Hepatocyte (in vitro differentiated cells): ENCODE measurements around the gene RAB3C. TPM values are rescaled to one million over a fixed set of nuclear protein-coding genes. Genes with fewer than 3 reads are reported as not detected.

ENCODE experiments used
- DNase-seq: peaks from one replicate; pipeline ENCODE4 v3.0.0-alpha.2; 2016; ENCODE audit warnings: low spot score
- H2AFZ ChIP-seq: fragments of 200-600 bp; sonication (generic); 2 replicates; pipeline ENCODE4 v1.6.0; 2016; ENCODE audit warnings: antibody characterized with exemption, mild to moderate bottlenecking
- H3K27ac ChIP-seq: fragments of 200-600 bp; sonication (generic); 2 replicates; pipeline ENCODE4 v1.5.1; 2016; ENCODE audit warnings: mild to moderate bottlenecking
- H3K27me3 ChIP-seq: fragments of 200-600 bp; sonication (generic); 2 replicates; pipeline ENCODE4 v1.6.1; 2016
- H3K36me3 ChIP-seq: fragments of 200-600 bp; sonication (generic); replicated peaks from 2 replicates; pipeline ENCODE4 v1.5.1; 2016; ENCODE audit warnings: low read depth; ENCODE audit not compliant: insufficient read depth
- H3K4me1 ChIP-seq: fragments of 200-600 bp; sonication (generic); 2 replicates; pipeline ENCODE4 v1.5.1; 2016; ENCODE audit warnings: mild to moderate bottlenecking, moderate library complexity; ENCODE audit not compliant: insufficient read depth
- H3K4me2 ChIP-seq: fragments of 200-600 bp; sonication (generic); 2 replicates; pipeline ENCODE4 v1.6.0; 2016
- H3K4me3 ChIP-seq: fragments of 200-600 bp; sonication (generic); 2 replicates; pipeline ENCODE4 v1.5.1; 2016; ENCODE audit warnings: mild to moderate bottlenecking
- H3K79me2 ChIP-seq: fragments of 200-600 bp; sonication (generic); 2 replicates; pipeline ENCODE4 v1.6.0; 2017; ENCODE audit warnings: mild to moderate bottlenecking
- H3K9me2 ChIP-seq: fragments of 200-600 bp; sonication (generic); replicated peaks from 2 replicates; pipeline ENCODE4 v1.6.0; 2017; ENCODE audit warnings: mild to moderate bottlenecking; ENCODE audit not compliant: insufficient read depth
- H3K9me3 ChIP-seq: fragments of 200-600 bp; sonication (generic); 2 replicates; pipeline ENCODE4 v1.5.1; 2016; ENCODE audit warnings: low read depth, mild to moderate bottlenecking
- H4K20me1 ChIP-seq: fragments of 200-600 bp; sonication (generic); 2 replicates; pipeline ENCODE4 v1.6.0; 2016; ENCODE audit warnings: mild to moderate bottlenecking; ENCODE audit not compliant: insufficient read depth, poor library complexity, severe bottlenecking
- EZH2 ChIP-seq: fragments of 200-600 bp; sonication (generic); IDR thresholded peaks from 2 replicates; pipeline ENCODE4 v1.6.1; 2016; ENCODE audit warnings: antibody characterized with exemption, mild to moderate bottlenecking, borderline replicate concordance
- EZH2phosphoT487 ChIP-seq: fragments of 200-600 bp; sonication (generic); IDR thresholded peaks from one replicate; pipeline ENCODE4 v1.6.1; 2018; ENCODE audit warnings: antibody characterized with exemption, mild to moderate bottlenecking, low read depth, moderate library complexity; ENCODE audit not compliant: unreplicated experiment, severe bottlenecking
- WGBS: methylation state at CpG from one replicate; pipeline ENCODE4 v1.1.6; 2016; ENCODE audit warnings: low lambda C conversion rate; ENCODE audit errors: missing lambda C conversion rate; 5-methylcytosine and 5-hydroxymethylcytosine counted together
- polyA plus RNA-seq: library from polyadenylated mRNA; unstranded; fragments of >200 nt; fragmentation: Nextera tagmentation; extraction: Ambion mirVana; gene quantifications from 2 replicates; pipeline ENCODE4 v1.2.1, GENCODE V29; 2016
- total RNA-seq: library from RNA; depleted of rRNA; stranded (reverse); fragments of >200 nt; gene quantifications from 2 replicates; pipeline ENCODE4 v1.2.3, GENCODE V29; 2014
- TF ChIP-seq, protein P1 (sequence below): fragments of 200-600 bp; sonication (generic); IDR thresholded peaks from 2 replicates; pipeline ENCODE4 v1.5.1; 2016; ENCODE audit warnings: antibody characterized with exemption, mild to moderate bottlenecking; ENCODE audit not compliant: poor library complexity

RAB3C gene
- total and polyA plus RNA-seq, 2 experiments from 2014 or later = 5.2 to 6.4 TPM

GRCh38 chr5:58818465-58818864 lies 235.6 kb downstream of the RAB3C start:
- DNase-seq = no peak
- Histone ChIP-seq H3K79me2 (no peaks in the 10 kb centered on the region), H3K27me3 (no peaks in the 10 kb centered on the region), H3K4me2 (no peak overlapping the region), H2AFZ (no peak overlapping the region), H3K27ac (no peak overlapping the region), H3K9me2 (no peaks in the 10 kb centered on the region), H3K9me3 (no peaks in the 10 kb centered on the region), H4K20me1 (no peaks in the 10 kb centered on the region), H3K36me3 (no peaks in the 10 kb centered on the region), H3K4me3 (no peak overlapping the region), H3K4me1 (no peaks in the 10 kb centered on the region)
- 75% methylated on average over 1 of the region's 1 CpG for WGBS
- TF ChIP-seq EZH2 = no peak

- no peaks in the 10 kb centered on the region for H3K9me2 ChIP-seq
- no peaks in the 10 kb centered on the region for H3K27me3 ChIP-seq
- no peak overlapping the region for H2AFZ ChIP-seq
- H4K20me1 ChIP-seq = no peaks in the 10 kb centered on the region
- no peak overlapping the region for H3K27ac ChIP-seq
- DNase-seq = no peak
- no peak overlapping the region for H3K4me3 ChIP-seq
- H3K36me3 ChIP-seq = no peaks in the 10 kb centered on the region
- H3K9me3 ChIP-seq = no peaks in the 10 kb centered on the region
- H3K4me1 ChIP-seq = no peaks in the 10 kb centered on the region
- WGBS = 75% methylated on average over 2 of the region's 2 CpGs
- no peaks in the 10 kb centered on the region for H3K79me2 ChIP-seq
- no peak overlapping the region for H3K4me2 ChIP-seq
- TF ChIP-seq EZH2phosphoT487 = no peak
- TF ChIP-seq EZH2 = no peak
- TF ChIP-seq, protein P1, sequence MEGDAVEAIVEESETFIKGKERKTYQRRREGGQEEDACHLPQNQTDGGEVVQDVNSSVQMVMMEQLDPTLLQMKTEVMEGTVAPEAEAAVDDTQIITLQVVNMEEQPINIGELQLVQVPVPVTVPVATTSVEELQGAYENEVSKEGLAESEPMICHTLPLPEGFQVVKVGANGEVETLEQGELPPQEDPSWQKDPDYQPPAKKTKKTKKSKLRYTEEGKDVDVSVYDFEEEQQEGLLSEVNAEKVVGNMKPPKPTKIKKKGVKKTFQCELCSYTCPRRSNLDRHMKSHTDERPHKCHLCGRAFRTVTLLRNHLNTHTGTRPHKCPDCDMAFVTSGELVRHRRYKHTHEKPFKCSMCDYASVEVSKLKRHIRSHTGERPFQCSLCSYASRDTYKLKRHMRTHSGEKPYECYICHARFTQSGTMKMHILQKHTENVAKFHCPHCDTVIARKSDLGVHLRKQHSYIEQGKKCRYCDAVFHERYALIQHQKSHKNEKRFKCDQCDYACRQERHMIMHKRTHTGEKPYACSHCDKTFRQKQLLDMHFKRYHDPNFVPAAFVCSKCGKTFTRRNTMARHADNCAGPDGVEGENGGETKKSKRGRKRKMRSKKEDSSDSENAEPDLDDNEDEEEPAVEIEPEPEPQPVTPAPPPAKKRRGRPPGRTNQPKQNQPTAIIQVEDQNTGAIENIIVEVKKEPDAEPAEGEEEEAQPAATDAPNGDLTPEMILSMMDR = no peak
Measured at GRCh38 chr5:58825441-58825840, 242.6 kb downstream of the RAB3C start.

GRCh38 chr5:58825899-58826298 lies 243.0 kb downstream of the RAB3C start:
- no peak overlapping the region for H2AFZ ChIP-seq
- no peak for DNase-seq
- no peaks in the 10 kb centered on the region for H3K9me2 ChIP-seq
- 94% methylated on average over 3 of the region's 3 CpGs for WGBS
- H3K79me2 ChIP-seq = no peaks in the 10 kb centered on the region
- H3K4me3 ChIP-seq = no peak overlapping the region
- H3K27ac ChIP-seq = no peak overlapping the region
- no peaks in the 10 kb centered on the region for H3K4me1 ChIP-seq
- TF ChIP-seq EZH2phosphoT487 (no peak), EZH2 (no peak)
- TF ChIP-seq, protein P1 = no peak
- no peaks in the 10 kb centered on the region for H3K9me3 ChIP-seq
- no peaks in the 10 kb centered on the region for H3K36me3 ChIP-seq
- no peaks in the 10 kb centered on the region for H4K20me1 ChIP-seq
- no peaks in the 10 kb centered on the region for H3K27me3 ChIP-seq
- H3K4me2 ChIP-seq = no peak overlapping the region

DNA sequence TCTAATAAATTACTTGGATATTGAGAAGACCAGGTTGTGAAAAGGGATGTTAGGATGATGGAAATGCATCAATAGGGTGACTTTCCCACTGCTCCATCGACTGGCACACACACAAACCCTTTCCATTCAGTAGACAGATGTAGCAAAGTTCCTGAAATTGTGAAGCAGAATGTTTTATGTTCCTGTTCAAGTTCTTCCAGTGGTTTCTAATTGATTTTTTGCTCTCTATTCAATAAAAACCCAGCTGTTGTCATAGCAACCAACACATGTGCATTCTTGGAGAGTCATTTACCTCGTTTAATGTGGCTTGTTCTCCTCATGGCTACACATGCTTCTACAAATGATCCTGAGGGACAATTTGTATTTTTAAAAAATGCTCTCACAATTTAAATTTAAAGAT lies 244.6 kb downstream of the RAB3C start:
- Histone ChIP-seq H3K79me2 (no peaks in the 10 kb centered on the region), H3K9me2 (no peaks in the 10 kb centered on the region), H3K4me1 (no peaks in the 10 kb centered on the region), H3K36me3 (no peaks in the 10 kb centered on the region), H3K27ac (no peak overlapping the region), H3K4me2 (no peak overlapping the region), H2AFZ (no peak overlapping the region), H3K27me3 (no peaks in the 10 kb centered on the region), H3K4me3 (no peak overlapping the region), H4K20me1 (no peaks in the 10 kb centered on the region), H3K9me3 (no peaks in the 10 kb centered on the region)
- TF ChIP-seq EZH2 (no peak), EZH2phosphoT487 (no peak)
- TF ChIP-seq, protein P1 = no peak
- no peak for DNase-seq
- 61% methylated on average over 2 of the region's 2 CpGs for WGBS
